Osteoblast (primary cell): ENCODE results near the gene AGBL4. TPM values are rescaled to one million over a fixed set of nuclear protein-coding genes. Genes with fewer than 3 reads are reported as not detected.

ENCODE experiments used
- DNase-seq: peaks from one replicate; pipeline ENCODE4 v3.0.0; 2011; ENCODE audit warnings: low spot score, mixed read lengths; ENCODE audit not compliant: insufficient read length; ENCODE audit errors: missing footprints
- H2AFZ ChIP-seq: 2 replicates; pipeline ENCODE4 v1.6.0; 2011; ENCODE audit warnings: mild to moderate bottlenecking, low read length
- H3K27ac ChIP-seq: 2 replicates; pipeline ENCODE4 v1.5.1; 2011; ENCODE audit warnings: mild to moderate bottlenecking, low read depth, low read length, moderate library complexity
- H3K27me3 ChIP-seq: 2 replicates; pipeline ENCODE4 v1.6.0; 2012; ENCODE audit warnings: mild to moderate bottlenecking, control low read depth, inconsistent platforms, low read length, moderate library complexity; ENCODE audit not compliant: insufficient read depth
- H3K36me3 ChIP-seq: 2 replicates; pipeline ENCODE4 v1.5.1; 2011; ENCODE audit warnings: mild to moderate bottlenecking, low read length, control low read depth, moderate library complexity; ENCODE audit not compliant: insufficient read depth
- H3K4me1 ChIP-seq: 2 replicates; pipeline ENCODE4 v1.5.1; 2011; ENCODE audit warnings: mild to moderate bottlenecking, low read length, control low read depth, moderate library complexity; ENCODE audit not compliant: insufficient read depth
- H3K4me2 ChIP-seq: 2 replicates; pipeline ENCODE4 v1.6.0; 2011; ENCODE audit warnings: mild to moderate bottlenecking, low read length; ENCODE audit not compliant: insufficient read depth
- H3K4me3 ChIP-seq: fragments of 200-600 bp; sonication (generic); 3 replicates; pipeline ENCODE4 v1.5.1; 2012; ENCODE audit warnings: mild to moderate bottlenecking, low read length, inconsistent platforms; ENCODE audit not compliant: insufficient read depth
- H3K79me2 ChIP-seq: 2 replicates; pipeline ENCODE4 v1.6.0; 2012; ENCODE audit warnings: mild to moderate bottlenecking, low read length, control low read depth, inconsistent platforms; ENCODE audit not compliant: insufficient read depth
- H3K9me3 ChIP-seq: 2 replicates; pipeline ENCODE4 v1.5.1; 2011; ENCODE audit warnings: low read depth, low read length, control low read depth
- H4K20me1 ChIP-seq: 2 replicates; pipeline ENCODE4 v1.6.0; 2012; ENCODE audit warnings: mild to moderate bottlenecking, low read length, control low read depth; ENCODE audit not compliant: insufficient read depth
- CTCF ChIP-seq: IDR thresholded peaks from 2 replicates; pipeline ENCODE4 v1.5.1; 2011; ENCODE audit warnings: mild to moderate bottlenecking, low read depth, low read length, moderate library complexity; ENCODE audit errors: extremely low read depth
- total RNA-seq: library from RNA; depleted of rRNA; stranded (reverse); fragments of >200 nt; gene quantifications from 2 replicates; pipeline ENCODE4 v1.2.3, GENCODE V29; 2012

Gene AGBL4
- total RNA-seq, 1 donor, result not detected

DNA sequence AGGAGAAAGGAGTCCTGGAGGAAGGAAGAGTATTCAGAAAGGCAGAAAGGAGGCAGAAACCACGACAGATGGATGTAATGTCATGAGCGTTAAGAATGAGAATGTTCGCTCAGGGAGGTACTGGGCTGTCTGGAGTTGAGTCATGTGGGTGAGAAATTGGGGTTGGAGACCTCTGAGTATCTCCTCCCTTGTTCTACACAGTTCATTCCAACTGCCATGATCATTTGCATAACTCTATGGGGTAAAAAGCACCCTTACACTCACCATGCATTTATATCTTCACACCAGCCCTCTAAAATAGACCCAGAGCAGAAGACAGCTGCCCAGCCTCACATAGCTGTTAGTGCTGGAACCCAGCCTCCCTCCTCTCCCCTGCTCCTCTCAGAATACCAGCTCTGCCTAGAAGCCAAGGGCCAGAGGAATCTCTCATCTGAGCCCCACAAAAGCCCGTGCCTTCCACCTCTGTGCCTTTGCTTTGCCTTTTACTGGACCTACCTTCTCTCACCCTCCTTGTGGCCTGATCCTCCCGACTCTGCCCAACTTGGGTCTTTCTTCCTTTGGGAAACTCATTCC is 1332.2 kb downstream of the AGBL4 start:
- Histone ChIP-seq H3K4me3 (no peak overlapping the region), H3K4me1 (no peaks in the 10 kb centered on the region), H3K9me3 (no peaks in the 10 kb centered on the region), H3K36me3 (no peaks in the 10 kb centered on the region), H3K27ac (no peak overlapping the region), H4K20me1 (no peaks in the 10 kb centered on the region), H3K79me2 (no peaks in the 10 kb centered on the region), H3K4me2 (no peak overlapping the region), H2AFZ (no peak overlapping the region), H3K27me3 (peaks cover 2% of the 10 kb centered on the region)
- DNase-seq, result peak; percentile 82
- no peak for TF ChIP-seq CTCF

DNA sequence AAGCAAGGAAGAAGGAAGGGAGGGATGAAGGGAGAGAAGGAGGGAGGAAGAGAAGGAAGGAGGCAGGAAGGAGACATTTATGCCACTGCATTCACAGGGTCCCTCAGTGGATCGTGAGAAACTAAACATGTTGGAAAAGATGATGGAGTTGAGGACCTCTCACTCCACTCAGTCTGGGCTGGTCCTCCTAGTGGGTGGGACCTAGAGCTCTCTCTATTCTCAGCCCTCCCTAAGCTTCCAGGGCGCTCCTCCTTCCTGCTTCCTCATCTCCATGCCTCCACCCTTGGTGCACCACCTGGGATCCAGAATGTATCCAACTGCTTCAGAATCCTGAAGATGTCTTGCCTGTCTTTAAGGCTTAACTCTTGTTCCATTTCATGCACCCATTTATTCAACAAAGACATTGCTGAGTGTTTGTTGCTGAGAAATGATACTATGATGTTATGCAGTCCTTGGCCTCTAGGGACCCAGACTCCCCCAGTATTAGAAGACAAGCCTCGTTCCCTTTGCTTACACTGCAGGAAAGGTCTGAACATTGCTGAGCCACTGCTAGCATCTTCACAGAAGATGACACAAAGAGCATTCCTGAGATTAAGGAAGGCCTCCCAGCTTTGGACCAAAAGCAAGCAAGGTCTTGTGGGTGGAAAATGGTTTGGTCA is 1335.5 kb downstream of the AGBL4 start:
- DNase-seq, result no peak
- peaks cover 2% of the 10 kb centered on the region for H3K27me3 ChIP-seq
- H3K4me3 ChIP-seq, result no peak overlapping the region
- H3K9me3 ChIP-seq, result no peaks in the 10 kb centered on the region
- TF ChIP-seq CTCF, result peak; percentile 12
- no peaks in the 10 kb centered on the region for H3K36me3 ChIP-seq
- H3K4me2 ChIP-seq, result no peak overlapping the region
- H2AFZ ChIP-seq, result no peak overlapping the region
- H3K27ac ChIP-seq, result no peak overlapping the region
- H4K20me1 ChIP-seq, result no peaks in the 10 kb centered on the region
- H3K4me1 ChIP-seq, result no peaks in the 10 kb centered on the region
- no peaks in the 10 kb centered on the region for H3K79me2 ChIP-seq

- DNase-seq, result no peak
- Histone ChIP-seq H3K79me2 (no peaks in the 10 kb centered on the region), H3K4me2 (no peak overlapping the region), H3K27ac (no peak overlapping the region), H4K20me1 (no peaks in the 10 kb centered on the region), H2AFZ (no peak overlapping the region), H3K4me3 (no peak overlapping the region), H3K36me3 (no peaks in the 10 kb centered on the region), H3K9me3 (no peaks in the 10 kb centered on the region), H3K4me1 (no peaks in the 10 kb centered on the region), H3K27me3 (peaks cover 2% of the 10 kb centered on the region)
- no peak for TF ChIP-seq CTCF
Measured at GRCh38 chr1:48687282-48688045, 1336.3 kb downstream of the AGBL4 start.

DNA sequence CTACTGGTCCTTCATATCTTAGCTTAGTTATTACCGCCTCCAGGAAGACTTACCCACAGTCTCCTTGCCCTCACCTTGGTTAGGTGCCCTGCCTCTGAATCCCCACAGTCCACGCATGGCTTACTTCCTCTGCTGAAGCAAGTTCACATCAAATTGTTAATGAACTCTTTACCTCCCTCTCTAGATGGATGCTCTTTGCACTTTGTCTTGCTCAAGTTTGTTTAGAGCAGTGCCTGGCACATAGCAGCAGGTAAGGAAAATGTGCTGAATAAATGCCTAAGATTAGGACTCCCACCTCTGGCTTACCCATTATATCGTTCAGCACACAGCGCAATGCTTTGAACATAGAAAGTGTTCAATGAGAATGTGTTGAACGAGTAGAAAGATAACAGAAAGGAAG is 1337.6 kb downstream of the AGBL4 start:
- no peak overlapping the region for H3K4me2 ChIP-seq
- no peak overlapping the region for H3K4me3 ChIP-seq
- no peaks in the 10 kb centered on the region for H3K27me3 ChIP-seq
- no peak overlapping the region for H3K27ac ChIP-seq
- no peak overlapping the region for H2AFZ ChIP-seq
- DNase-seq, result no peak
- H3K9me3 ChIP-seq, result no peaks in the 10 kb centered on the region
- H3K36me3 ChIP-seq, result no peaks in the 10 kb centered on the region
- H3K4me1 ChIP-seq, result no peaks in the 10 kb centered on the region
- TF ChIP-seq CTCF, result no peak
- H4K20me1 ChIP-seq, result no peaks in the 10 kb centered on the region
- no peaks in the 10 kb centered on the region for H3K79me2 ChIP-seq
